Pancreas (tissue), 10 donors: Measurements from ENCODE around the gene GMDS. TPM values are rescaled to one million over a fixed set of nuclear protein-coding genes. Genes with fewer than 3 reads are reported as not detected.

ENCODE experiments used
- ATAC-seq, 4 donors: fragments of 200-7000 bp; cut with Tn5 transposase; one replicate each; pipeline versions ENCODE4 v1.8.0 to v1.9.1; 2020; ENCODE audit warnings: mild to moderate bottlenecking in 4 of 4, moderate library complexity in 4 of 4
- DNase-seq, 6 donors: peaks; one replicate each; pipeline ENCODE4 v3.0.0-alpha.2; 2020
- FAIRE-seq: peaks from 2 replicates; lab custom pipeline; 2012; peaks lifted over from hg19 to GRCh38; lab: Jason Lieb, UNC
- H3K27ac ChIP-seq, 4 donors: fragments of 200-600 bp; sonication (generic); 1 replicate in 3 of 4; 2 replicates in 1 of 4; pipeline versions ENCODE4 v1.5.0 to v1.8.0; 2020
- H3K27me3 ChIP-seq, 4 donors: fragments of 200-600 bp; one replicate each; pipeline ENCODE4 v1.8.0; 2021
- H3K36me3 ChIP-seq, 3 donors: fragments of 200-600 bp; sonication (generic) in 1 of 3; one replicate each; pipeline versions ENCODE4 v1.5.0 to v1.8.0; 2020 to 2021
- H3K4me1 ChIP-seq, 3 donors: fragments of 200-600 bp; one replicate each; pipeline ENCODE4 v1.8.0; 2021
- H3K4me3 ChIP-seq, 4 donors: fragments of 200-600 bp; sonication (generic) in 2 of 4; one replicate each; pipeline versions ENCODE4 v1.5.0 to v1.8.0; 2020 to 2021
- H3K9me3 ChIP-seq, 4 donors: fragments of 200-600 bp; one replicate each; pipeline ENCODE4 v1.8.0; 2021
- CTCF ChIP-seq, 4 donors: fragments of 200-600 bp; sonication (generic) in 3 of 4; IDR thresholded peaks; one replicate each; pipeline versions ENCODE4 v1.5.0 to v1.8.0; 2021; ENCODE audit warnings: antibody characterized with exemption in 4 of 4
- WGBS, 2 donors: extraction: QIAGEN DNeasy Blood & Tissue Kit; methylation state at CpG; one replicate each; pipeline ENCODE4 v1.1.7; 2013; 5-methylcytosine and 5-hydroxymethylcytosine counted together
- intact Hi-C, 3 donors: fragments of 100-400 bp; cut with DNase I; formaldehyde crosslinking; loops; one replicate each; pipeline versions ENCODE4 v1.11.1 to v1.14.2; 2022
- polyA plus RNA-seq, 2 donors: library from polyadenylated mRNA; stranded (reverse); fragments of 200-250 nt; gene quantifications; one replicate each; pipeline ENCODE4 v1.2.3, GENCODE V29; 2013
- total RNA-seq, 6 donors: library from RNA; stranded (reverse); fragmentation: NEBNext Ultra II Directional in 4 of 6; extraction: Animal tissue kit (Norgen Biotek cat#: 25700) in 4 of 6; gene quantifications; one replicate each; pipeline versions ENCODE4 v1.2.1 to v1.2.4, GENCODE V29; 2021 to 2023
- donor health status: healthy with polysubstance abuse.
- donor health status: DM: no; HTN: no; CAD: no; lungs with moderate emphysema.
- donor health status: DM: no; HTN: no; CAD: no.
- donor health status: control.
- donor health status: control.
- donor health status: Bipolar disorder and iron deficiency.
- donor health status: DM: yes; HTN: yes; CAD: no.
- donor health status: DM: no; HTN: no; CAD: no.
- donor health status: DM: no; HTN: no; CAD: no.
- donor health status: DM: yes; HTN: yes; CAD: no.

GMDS gene
- total and polyA plus RNA-seq, 8 donors: 7.6 to 40.8 (median 26.5) TPM

- no peak for TF ChIP-seq CTCF (IDR thresholded peaks at IDR 0.05)
- no peak for FAIRE-seq
- WGBS, 2 donors: 7 to 9% methylated on average over 32 of the region's 32 CpGs
- peak overlapping the region; percentile 85 to 98 (median 93) for H3K4me3 ChIP-seq
- H3K27ac ChIP-seq: peak overlapping the region; percentile 96 to 100 (median 99)
- no peaks in the 10 kb centered on the region for H3K36me3 ChIP-seq
- H3K9me3 ChIP-seq: no peaks in the 10 kb centered on the region
- DNase-seq: peak in 1 of 6 donors; percentile 50
- H3K4me1 ChIP-seq: peaks cover 0 to 29% (median 15%) of the 10 kb centered on the region in 3 donors
- H3K27me3 ChIP-seq: no peaks in the 10 kb centered on the region
- peak; percentile 19 to 42 (median 25) for ATAC-seq
- intact Hi-C loops: no loop called here
Measured at GRCh38 chr6:2244261-2245102, 923 bp downstream of the GMDS start.

GRCh38 chr6:2242311-2242710, 3.1 kb downstream of the GMDS start:
- intact Hi-C loops: no loop called here
- WGBS, 2 donors: 89 to 98% methylated on average over 4 of the region's 4 CpGs
- no peak overlapping the region for H3K27ac ChIP-seq

GRCh38 chr6:2240961-2241360, 4.4 kb downstream of the GMDS start:
- no peaks in the 10 kb centered on the region for H3K9me3 ChIP-seq
- no peak overlapping the region for H3K27ac ChIP-seq
- no peak for ATAC-seq
- no peak overlapping the region for H3K4me3 ChIP-seq
- no peak for DNase-seq
- H3K36me3 ChIP-seq: no peaks in the 10 kb centered on the region
- 91 to 95% methylated on average over 6 of the region's 6 CpGs for WGBS, 2 donors
- no peak for TF ChIP-seq CTCF (IDR thresholded peaks at IDR 0.05)
- no peak for FAIRE-seq
- intact Hi-C loops: no loop called here
- peaks cover 0 to 19% (median 6%) of the 10 kb centered on the region in 3 donors for H3K4me1 ChIP-seq
- no peaks in the 10 kb centered on the region for H3K27me3 ChIP-seq

More at GRCh38 chr6:2242311-2242710, 3.1 kb downstream of the GMDS start:
- ATAC-seq (no peak), DNase-seq (no peak), FAIRE-seq (no peak)
- no peaks in the 10 kb centered on the region for H3K36me3 ChIP-seq
- H3K4me1 ChIP-seq: peaks cover 0 to 23% (median 14%) of the 10 kb centered on the region in 3 donors
- no peaks in the 10 kb centered on the region for H3K27me3 ChIP-seq
- no peak overlapping the region for H3K4me3 ChIP-seq
- no peaks in the 10 kb centered on the region for H3K9me3 ChIP-seq
- TF ChIP-seq CTCF (IDR thresholded peaks at IDR 0.05): no peak

- H3K9me3 ChIP-seq: no peaks in the 10 kb centered on the region
- H3K4me3 ChIP-seq: no peak overlapping the region
- peaks cover 0 to 4% (median 0%) of the 10 kb centered on the region in 3 donors for H3K4me1 ChIP-seq
- H3K36me3 ChIP-seq: no peaks in the 10 kb centered on the region
- ATAC-seq (peak in 3 of 4 donors; percentile 25 to 70 (median 54)), FAIRE-seq (no peak), DNase-seq (no peak)
- WGBS, 2 donors: 67 to 68% methylated on average over 1 of the region's 1 CpG
- TF ChIP-seq CTCF (IDR thresholded peaks at IDR 0.05): no peak
- intact Hi-C loops: no loop called here
- no peak overlapping the region for H3K27ac ChIP-seq
- H3K27me3 ChIP-seq: no peaks in the 10 kb centered on the region
Measured at GRCh38 chr6:2237001-2237400, 8.4 kb downstream of the GMDS start.
